ENCODE data around the gene NDUFS5. TPM values are rescaled to one million over a fixed set of nuclear protein-coding genes. Genes with fewer than 3 reads are reported as not detected.

NDUFS5 gene
- total RNA-seq, 1 experiment from 2014 or later: 367 TPM

GRCh38 chr1:39045231-39045630 lies 19.1 kb downstream of the NDUFS5 start:
- H3K4ac ChIP-seq (ENCODE audit: low read depth, low read length): no peak overlapping the region
- H3K4me2 ChIP-seq (ENCODE audit: insufficient read depth, insufficient read length, low read length): no peak overlapping the region
- no peak overlapping the region for H3K18ac ChIP-seq (ENCODE audit: insufficient read length, low read depth, low read length)
- H2BK120ac ChIP-seq (ENCODE audit: low read depth, low read length, poor library complexity, severe bottlenecking): no peak overlapping the region
- no peaks in the 10 kb centered on the region; the same call in 1 of the 2 replicates for H3K27me3 Mint-ChIP-seq (ENCODE audit: low read depth)
- H3T11ph ChIP-seq (ENCODE audit: low read length): no peak overlapping the region
- no peaks in the 10 kb centered on the region for H3K27me3 ChIP-seq (ENCODE audit: insufficient read depth, low read length)
- no peak overlapping the region for H2AK5ac ChIP-seq (ENCODE audit: insufficient read length, low read length)
- no peak overlapping the region for H4K91ac ChIP-seq (ENCODE audit: insufficient read length, low read depth, low read length)
- no CpG with 5 or more reads among the region's 8 CpGs for WGBS (ENCODE audit: extremely low coverage, insufficient read length, low lambda C conversion rate)
- no peak overlapping the region for H3K23ac ChIP-seq (ENCODE audit: insufficient read length, low read depth, low read length)
- DNase-seq: no peak
- no peaks in the 10 kb centered on the region for H3K9me3 Mint-ChIP-seq
- H3K79me2 ChIP-seq (ENCODE audit: insufficient read depth, low read length): no peaks in the 10 kb centered on the region
- TF ChIP-seq, protein P1, sequence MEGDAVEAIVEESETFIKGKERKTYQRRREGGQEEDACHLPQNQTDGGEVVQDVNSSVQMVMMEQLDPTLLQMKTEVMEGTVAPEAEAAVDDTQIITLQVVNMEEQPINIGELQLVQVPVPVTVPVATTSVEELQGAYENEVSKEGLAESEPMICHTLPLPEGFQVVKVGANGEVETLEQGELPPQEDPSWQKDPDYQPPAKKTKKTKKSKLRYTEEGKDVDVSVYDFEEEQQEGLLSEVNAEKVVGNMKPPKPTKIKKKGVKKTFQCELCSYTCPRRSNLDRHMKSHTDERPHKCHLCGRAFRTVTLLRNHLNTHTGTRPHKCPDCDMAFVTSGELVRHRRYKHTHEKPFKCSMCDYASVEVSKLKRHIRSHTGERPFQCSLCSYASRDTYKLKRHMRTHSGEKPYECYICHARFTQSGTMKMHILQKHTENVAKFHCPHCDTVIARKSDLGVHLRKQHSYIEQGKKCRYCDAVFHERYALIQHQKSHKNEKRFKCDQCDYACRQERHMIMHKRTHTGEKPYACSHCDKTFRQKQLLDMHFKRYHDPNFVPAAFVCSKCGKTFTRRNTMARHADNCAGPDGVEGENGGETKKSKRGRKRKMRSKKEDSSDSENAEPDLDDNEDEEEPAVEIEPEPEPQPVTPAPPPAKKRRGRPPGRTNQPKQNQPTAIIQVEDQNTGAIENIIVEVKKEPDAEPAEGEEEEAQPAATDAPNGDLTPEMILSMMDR (conservative IDR thresholded peaks at IDR 0.05): no peak
- no peak overlapping the region for H2AFZ ChIP-seq (ENCODE audit: low read length)
- no peak overlapping the region for H4K5ac ChIP-seq (ENCODE audit: insufficient read length, low read depth, low read length)
- H3K36me3 Mint-ChIP-seq (ENCODE audit: insufficient read depth in 1 of 3, low read depth in 3 of 3): peaks cover 5 to 24% (median 23%) of the 10 kb centered on the region in 3 experiments; a peak in 4 of 7 replicates
- no peak overlapping the region for H4K8ac ChIP-seq (replicated peaks; ENCODE audit: insufficient read length, low read depth, low read length)
- no peak overlapping the region for H2BK20ac ChIP-seq (ENCODE audit: low read depth, low read length, poor library complexity, severe bottlenecking)
- no peak overlapping the region for H2BK5ac ChIP-seq (ENCODE audit: insufficient read length, low read length)
- no peak overlapping the region for H3K9ac ChIP-seq (ENCODE audit: extremely low read depth, insufficient read length, low read length)
- no peak overlapping the region for H3K27ac ChIP-seq (ENCODE audit: insufficient read length, low read depth, low read length)
- H3K23me2 ChIP-seq (ENCODE audit: insufficient read length, low read depth, low read length, poor library complexity, severe bottlenecking): no peaks in the 10 kb centered on the region
- no peaks in the 10 kb centered on the region for H3K9me3 ChIP-seq (ENCODE audit: control insufficient read depth, low read depth, low read length)
- peaks cover 2 to 7% of the 10 kb centered on the region in 2 experiments for H3K4me1 Mint-ChIP-seq
- no peak overlapping the region for H3K4me3 Mint-ChIP-seq
- no peaks in the 10 kb centered on the region for H3K79me1 ChIP-seq (ENCODE audit: insufficient read depth, low read depth, low read length, poor library complexity, severe bottlenecking)
- H3K4me1 ChIP-seq (ENCODE audit: insufficient read depth, low read length): no peaks in the 10 kb centered on the region
- H2BK15ac ChIP-seq (ENCODE audit: low read depth, low read length): no peak overlapping the region
- no peak overlapping the region; a peak in 1 of 7 replicates for H3K27ac Mint-ChIP-seq
- H3K56ac ChIP-seq (ENCODE audit: insufficient read length, low read depth, low read length): no peak overlapping the region
- no peaks in the 10 kb centered on the region for H4K20me1 ChIP-seq (ENCODE audit: control insufficient read depth, insufficient read depth, insufficient read length)
- no peak overlapping the region for H3K14ac ChIP-seq (ENCODE audit: insufficient read depth, low read length)
- no peak overlapping the region for H2BK12ac ChIP-seq (ENCODE audit: insufficient read length, low read depth, low read length)

Data from H9 (cell line).